Aorta (tissue), 5 donors: ENCODE measurements around the gene IGDCC3. TPM values are rescaled to one million over a fixed set of nuclear protein-coding genes. Genes with fewer than 3 reads are reported as not detected.

ENCODE experiments used
- ATAC-seq: fragments of 200-7000 bp; cut with Tn5 transposase; one replicate; pipeline ENCODE4 v1.9.1; 2022; ENCODE audit warnings: moderate library complexity; ENCODE audit not compliant: low FRiP score
- DNase-seq, 2 donors: peaks; one replicate each; pipeline ENCODE4 v3.0.0-alpha.2; 2020
- H3K27ac ChIP-seq, 2 donors: one replicate each; pipeline ENCODE4 v1.5.1; 2013; ENCODE audit warnings: low read length in 2 of 2, mild to moderate bottlenecking in 2 of 2, moderate library complexity in 2 of 2, control low read depth in 1 of 2, inconsistent platforms in 1 of 2, low read depth in 1 of 2
- H3K27me3 ChIP-seq, 2 donors: one replicate each; pipeline ENCODE4 v1.6.1; 2013; ENCODE audit warnings: control low read depth in 1 of 2, low read length in 1 of 2, mild to moderate bottlenecking in 1 of 2, moderate library complexity in 1 of 2; ENCODE audit not compliant: insufficient read depth in 2 of 2, control insufficient read depth in 1 of 2
- H3K36me3 ChIP-seq, 2 donors: one replicate each; pipeline ENCODE4 v1.6.1; 2013; ENCODE audit warnings: control low read depth in 1 of 2, low read length in 1 of 2, mild to moderate bottlenecking in 1 of 2; ENCODE audit not compliant: insufficient read depth in 2 of 2, control insufficient read depth in 1 of 2
- H3K4me1 ChIP-seq, 2 donors: one replicate each; pipeline ENCODE4 v1.6.1; 2013; ENCODE audit warnings: low read length in 2 of 2, control low read depth in 1 of 2, mild to moderate bottlenecking in 1 of 2, moderate library complexity in 1 of 2; ENCODE audit not compliant: insufficient read depth in 2 of 2, control insufficient read depth in 1 of 2
- H3K4me3 ChIP-seq, 2 donors: one replicate each; pipeline ENCODE4 v1.5.1; 2013; ENCODE audit warnings: low read length in 2 of 2, control low read depth in 1 of 2, mild to moderate bottlenecking in 1 of 2
- H3K9me3 ChIP-seq: one replicate; pipeline ENCODE4 v1.6.1; 2013; ENCODE audit warnings: mild to moderate bottlenecking, low read length; ENCODE audit not compliant: control insufficient read depth
- WGBS, 2 donors: extraction: QIAGEN DNeasy Blood & Tissue Kit; methylation state at CpG; one replicate each; pipeline ENCODE4 v1.1.7; 2013; 5-methylcytosine and 5-hydroxymethylcytosine counted together
- intact Hi-C, 2 donors: fragments of 100-400 bp; cut with DNase I; formaldehyde crosslinking; loops; one replicate each; pipeline versions ENCODE4 v1.14.2 to v1.15.0; 2022
- polyA plus RNA-seq, 2 donors: library from polyadenylated mRNA; stranded (reverse); fragments of 200-250 nt; gene quantifications; one replicate each; pipeline ENCODE4 v1.2.3, GENCODE V29; 2013
- total RNA-seq, 2 donors: library from RNA; stranded (reverse); fragmentation: NEBNext Ultra II Directional; extraction: Animal tissue kit (Norgen Biotek cat#: 25700); gene quantifications; one replicate each; pipeline ENCODE4 v1.2.1, GENCODE V29; 2021
- donor health status: healthy with polysubstance abuse.
- donor health status: Bipolar disorder and iron deficiency.
- donor health status: DM: no; HTN: no; CAD: no.
- donor health status: DM: no; HTN: no; CAD: no.
- donor health status: DM: yes; HTN: yes; CAD: no.

The IGDCC3 gene
- total and polyA plus RNA-seq, 4 donors: not detected

GRCh38 chr15:65332391-65333147 lies 45.2 kb downstream of the IGDCC3 start:
- Histone ChIP-seq H3K9me3 (no peaks in the 10 kb centered on the region), H3K27ac (no peak overlapping the region), H3K36me3 (no peaks in the 10 kb centered on the region), H3K4me3 (no peak overlapping the region), H3K4me1 (no peaks in the 10 kb centered on the region), H3K27me3 (no peaks in the 10 kb centered on the region)
- intact Hi-C loops: no loop called here
- ATAC-seq (no peak), DNase-seq (no peak)
- 84 to 86% methylated on average over 28 to 31 of the region's 31 CpGs for WGBS, 2 donors

DNA sequence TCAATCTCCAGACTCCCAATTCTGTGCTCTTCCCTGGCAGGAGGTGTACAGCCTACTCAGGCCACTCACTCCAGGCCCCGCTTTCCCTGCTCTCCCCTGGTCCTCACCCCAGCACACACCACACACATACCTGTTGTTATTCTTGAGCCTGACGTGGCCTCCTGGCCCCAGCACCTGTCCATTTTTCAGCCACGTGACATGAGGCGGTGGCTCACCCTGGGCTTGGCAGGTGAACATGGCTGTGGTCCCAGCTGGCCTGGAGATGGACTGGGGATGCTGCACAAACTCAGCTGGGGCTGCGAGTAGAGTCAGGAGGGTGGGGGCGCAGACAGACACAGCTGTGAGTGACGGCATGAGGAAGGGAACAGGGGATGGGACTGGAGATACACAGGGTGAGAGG lies 46.0 kb downstream of the IGDCC3 start:
- Histone ChIP-seq H3K36me3 (no peaks in the 10 kb centered on the region), H3K27ac (no peak overlapping the region), H3K4me1 (no peaks in the 10 kb centered on the region), H3K4me3 (no peak overlapping the region), H3K9me3 (no peaks in the 10 kb centered on the region), H3K27me3 (no peaks in the 10 kb centered on the region)
- intact Hi-C loops: no loop called here
- 79 to 94% methylated on average over 6 to 7 of the region's 7 CpGs for WGBS, 2 donors
- ATAC-seq (no peak), DNase-seq (no peak)

- DNase-seq: peak in 1 of 2 donors; percentile 64
- Histone ChIP-seq H3K4me3 (no peak overlapping the region), H3K9me3 (no peaks in the 10 kb centered on the region), H3K27ac (no peak overlapping the region), H3K27me3 (no peaks in the 10 kb centered on the region), H3K4me1 (no peaks in the 10 kb centered on the region), H3K36me3 (no peaks in the 10 kb centered on the region)
- 93 to 95% methylated on average over 22 of the region's 22 CpGs for WGBS, 2 donors
- intact Hi-C loops: no loop called here
- no peak for ATAC-seq
Measured at GRCh38 chr15:65330934-65331645, 46.7 kb downstream of the IGDCC3 start.

GRCh38 chr15:65329984-65330735 lies 47.6 kb downstream of the IGDCC3 start:
- peak in 1 of 2 donors; percentile 69 for DNase-seq

GRCh38 chr15:65329288-65329983 lies 48.4 kb downstream of the IGDCC3 start:
- Histone ChIP-seq H3K9me3 (no peaks in the 10 kb centered on the region), H3K4me1 (no peaks in the 10 kb centered on the region), H3K36me3 (no peaks in the 10 kb centered on the region), H3K27ac (no peak overlapping the region), H3K4me3 (no peak overlapping the region), H3K27me3 (no peaks in the 10 kb centered on the region)
- DNase-seq (peak in 1 of 2 donors; percentile 58), ATAC-seq (no peak)
- intact Hi-C loops: no loop called here
- 93 to 95% methylated on average over 21 of the region's 21 CpGs for WGBS, 2 donors

More at GRCh38 chr15:65329984-65330735, 47.6 kb downstream of the IGDCC3 start:
- ATAC-seq: no peak
- Histone ChIP-seq H3K27me3 (no peaks in the 10 kb centered on the region), H3K4me1 (no peaks in the 10 kb centered on the region), H3K36me3 (no peaks in the 10 kb centered on the region), H3K9me3 (no peaks in the 10 kb centered on the region), H3K4me3 (no peak overlapping the region), H3K27ac (no peak overlapping the region)
- intact Hi-C loops: no loop called here
- 89 to 91% methylated on average over 18 of the region's 18 CpGs for WGBS, 2 donors

DNA sequence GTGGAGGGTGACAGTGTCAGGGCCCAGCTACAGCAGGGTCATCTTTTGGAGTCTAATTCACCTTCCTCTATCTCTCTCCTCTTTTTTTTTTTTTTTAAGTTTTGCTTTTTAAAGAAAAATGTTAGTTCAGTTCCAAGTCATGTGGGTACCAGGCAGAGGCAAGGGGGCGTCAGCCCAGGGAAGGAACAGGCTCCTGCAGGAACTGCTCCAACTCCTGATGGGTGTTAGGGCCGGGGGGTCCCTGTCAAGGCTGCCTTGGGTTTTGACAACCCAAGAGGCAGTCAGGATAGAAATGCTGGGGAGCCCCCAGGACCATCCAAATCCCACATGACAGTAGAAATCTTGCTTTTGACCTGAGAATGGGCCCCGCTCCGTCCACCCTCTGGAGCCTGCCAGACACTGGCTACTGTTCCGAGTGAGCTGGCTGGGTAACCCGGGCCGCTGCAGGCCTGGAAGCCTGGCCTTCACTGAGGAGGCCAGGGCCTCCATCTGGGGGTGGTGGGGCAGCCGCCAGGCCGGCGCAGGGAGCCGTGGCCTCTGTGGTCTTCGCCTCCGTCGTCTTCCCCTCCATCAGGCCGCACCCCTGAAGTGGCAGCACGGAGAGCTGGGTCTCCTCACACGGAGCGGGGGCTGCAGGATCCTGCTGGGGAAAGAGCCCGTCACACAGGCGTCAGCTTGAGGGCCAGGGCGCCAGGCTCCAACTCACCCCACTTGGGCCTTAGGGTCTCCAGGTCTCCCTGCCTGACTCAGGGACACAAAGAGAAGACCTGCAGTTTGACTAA lies 49.1 kb downstream of the IGDCC3 start:
- WGBS, 2 donors: 87% methylated on average over 21 of the region's 21 CpGs
- Histone ChIP-seq H3K9me3 (no peaks in the 10 kb centered on the region), H3K4me3 (no peak overlapping the region), H3K27ac (no peak overlapping the region), H3K4me1 (no peaks in the 10 kb centered on the region), H3K36me3 (no peaks in the 10 kb centered on the region), H3K27me3 (no peaks in the 10 kb centered on the region)
- DNase-seq (peak in 1 of 2 donors; percentile 48), ATAC-seq (no peak)
- intact Hi-C loops: no loop called here

DNA sequence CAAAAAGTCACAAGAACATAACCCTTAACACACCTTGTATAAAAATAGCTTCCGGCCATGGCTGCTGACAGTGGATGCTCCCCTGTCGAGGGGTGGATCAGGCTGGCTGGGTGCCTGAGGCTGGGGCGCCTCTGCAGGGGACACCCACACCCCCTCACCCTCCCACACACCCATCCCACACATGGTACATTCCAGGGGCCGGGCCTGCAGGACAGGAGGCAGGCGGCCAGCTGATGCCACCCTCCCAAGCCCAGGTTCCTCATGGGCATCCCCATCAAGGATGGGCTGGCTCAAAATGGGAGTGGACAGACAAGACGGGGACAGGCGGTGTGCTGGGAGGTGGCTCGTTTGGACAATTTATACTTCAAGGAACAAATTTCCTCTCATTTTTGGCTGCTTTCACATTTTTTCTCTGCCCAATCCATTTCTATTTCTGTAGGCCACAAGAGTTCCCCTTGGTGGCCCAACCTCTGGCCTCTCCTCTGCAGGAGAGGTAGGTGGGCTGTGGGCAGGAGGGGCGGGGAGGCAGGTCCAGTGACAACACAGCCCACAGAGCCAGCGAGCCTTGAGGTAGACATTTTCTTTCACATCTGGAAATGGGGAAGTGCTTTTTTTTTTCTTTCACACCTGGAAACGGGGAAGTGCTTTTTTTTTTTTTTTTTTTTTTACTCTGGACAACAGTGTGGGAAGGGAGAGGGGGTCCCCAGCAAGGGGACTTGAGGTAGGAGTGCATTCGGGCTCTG lies 50.0 kb downstream of the IGDCC3 start:
- WGBS, 2 donors: 83 to 85% methylated on average over 12 of the region's 12 CpGs
- H3K27me3 ChIP-seq: no peaks in the 10 kb centered on the region
- H3K9me3 ChIP-seq: no peaks in the 10 kb centered on the region
- H3K27ac ChIP-seq: no peak overlapping the region
- intact Hi-C loops: no loop called here
- no peaks in the 10 kb centered on the region for H3K36me3 ChIP-seq
- ATAC-seq (no peak), DNase-seq (peak in 1 of 2 donors; percentile 59)
- no peak overlapping the region for H3K4me3 ChIP-seq
- no peaks in the 10 kb centered on the region for H3K4me1 ChIP-seq
